NCI-H1436 (cell line): Measurements from ENCODE around the gene AUTS2.

Experiments used
- DNase-seq: peaks from one replicate; lab custom pipeline; 2025; lab: John Stamatoyannopoulos, UW

AUTS2 gene

GRCh38 chr7:70743531-70744325 lies 1145.5 kb downstream of the AUTS2 start:
- DNase-seq = no peak

GRCh38 chr7:70744492-70744891 lies 1146.2 kb downstream of the AUTS2 start:
- peak; percentile 38 for DNase-seq

- DNase-seq = no peak
Observed at GRCh38 chr7:70749831-70750230, 1151.6 kb downstream of the AUTS2 start.

- DNase-seq = no peak
Observed at GRCh38 chr7:70751895-70752294, 1153.6 kb downstream of the AUTS2 start.

GRCh38 chr7:70752794-70753241 lies 1154.5 kb downstream of the AUTS2 start:
- DNase-seq = no peak

- no peak for DNase-seq
Observed at GRCh38 chr7:70756789-70757188, 1158.5 kb downstream of the AUTS2 start.

- no peak for DNase-seq
Observed at GRCh38 chr7:70758646-70759045, 1160.4 kb downstream of the AUTS2 start.

GRCh38 chr7:70759674-70760073 lies 1161.4 kb downstream of the AUTS2 start:
- DNase-seq = no peak

- DNase-seq = no peak
Observed at GRCh38 chr7:70761711-70762328, 1163.5 kb downstream of the AUTS2 start.

GRCh38 chr7:70762696-70763095 lies 1164.4 kb downstream of the AUTS2 start:
- no peak for DNase-seq

- DNase-seq = no peak
Observed at GRCh38 chr7:70763961-70764691, 1165.9 kb downstream of the AUTS2 start.

- no peak for DNase-seq
Observed at GRCh38 chr7:70764701-70765208, 1166.5 kb downstream of the AUTS2 start.

GRCh38 chr7:70765651-70766050 lies 1167.4 kb downstream of the AUTS2 start:
- no peak for DNase-seq

- DNase-seq = no peak
Observed at GRCh38 chr7:70766109-70766508, 1167.8 kb downstream of the AUTS2 start.

GRCh38 chr7:70766694-70767093 lies 1168.4 kb downstream of the AUTS2 start:
- DNase-seq = no peak

GRCh38 chr7:70770154-70770553 lies 1171.9 kb downstream of the AUTS2 start:
- DNase-seq = no peak

GRCh38 chr7:70771451-70771850 lies 1173.2 kb downstream of the AUTS2 start:
- DNase-seq = no peak

GRCh38 chr7:70772891-70773290 lies 1174.6 kb downstream of the AUTS2 start:
- DNase-seq = no peak

GRCh38 chr7:70773406-70773805 lies 1175.1 kb downstream of the AUTS2 start:
- DNase-seq = no peak

- DNase-seq = no peak
Observed at GRCh38 chr7:70774950-70775527, 1176.8 kb downstream of the AUTS2 start.

- DNase-seq = no peak
Observed at GRCh38 chr7:70775570-70776156, 1177.4 kb downstream of the AUTS2 start.

GRCh38 chr7:70776627-70777101 lies 1178.4 kb downstream of the AUTS2 start:
- no peak for DNase-seq
